Activated T-cell treated with anti-CD3 and anti-CD28 coated beads, Interleukin-2, amount 50 U/mL, for 48 hours (primary cell): ENCODE measurements around the gene ASB2.
A peak's percentile ranks its signal among the peaks of the same experiment; 100 is the strongest.

Experiments
- DNase-seq, 2 experiments: peaks; one replicate each; pipeline ENCODE4 v3.0.0-alpha.2; 2020

The ASB2 gene

DNA sequence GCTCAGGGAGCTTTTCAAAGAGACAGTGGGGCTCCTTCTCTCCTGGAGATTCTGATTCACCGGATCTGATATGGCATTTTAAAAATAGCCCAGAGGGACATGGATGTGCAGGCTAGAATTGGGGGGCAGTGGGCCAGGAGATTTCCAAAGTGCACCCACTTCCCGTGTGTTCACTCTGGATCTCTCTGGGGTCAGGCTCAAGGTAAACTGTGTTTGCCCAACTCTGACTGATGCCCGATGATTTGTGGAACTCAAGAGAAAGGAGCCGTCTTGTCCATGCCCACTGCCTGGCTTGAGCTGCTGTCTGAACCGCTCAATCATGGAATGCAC, 31.3 kb downstream of the ASB2 start:
- no peak for DNase-seq

DNA sequence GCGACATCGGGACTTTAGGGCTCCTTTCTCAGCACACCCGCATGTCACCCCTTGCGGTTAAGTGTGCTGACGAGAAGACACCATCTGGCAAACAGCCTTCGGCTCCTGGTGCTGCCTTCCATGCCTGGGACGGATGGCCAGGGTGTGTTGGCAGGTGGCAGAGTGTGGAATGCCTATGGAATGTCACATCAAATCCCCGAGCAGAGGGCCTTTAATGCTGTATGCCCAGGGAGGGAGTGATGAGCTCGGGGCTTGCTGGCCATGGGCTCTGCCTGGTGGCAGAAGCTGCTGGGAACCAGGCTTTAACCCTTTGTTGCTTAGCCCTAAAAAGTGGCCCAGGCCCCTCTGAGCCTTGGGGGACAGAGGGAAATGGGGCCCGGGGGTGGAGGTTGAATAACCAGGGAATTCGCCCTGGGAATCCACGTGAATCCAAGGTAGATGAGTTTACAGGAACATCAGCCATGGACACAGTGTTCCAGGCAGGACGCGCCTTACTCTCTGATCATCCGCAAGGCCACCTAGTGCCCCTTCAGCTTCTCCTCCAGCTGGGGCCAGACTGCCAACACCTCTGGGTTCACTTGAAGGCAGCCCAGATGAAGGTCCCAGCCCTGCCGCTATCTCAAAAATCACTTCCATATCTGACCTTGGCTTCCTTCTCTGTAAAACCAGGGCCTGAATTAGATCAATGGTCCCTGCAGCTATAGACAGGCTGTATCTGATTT, 31.9 kb downstream of the ASB2 start:
- DNase-seq: no peak

DNA sequence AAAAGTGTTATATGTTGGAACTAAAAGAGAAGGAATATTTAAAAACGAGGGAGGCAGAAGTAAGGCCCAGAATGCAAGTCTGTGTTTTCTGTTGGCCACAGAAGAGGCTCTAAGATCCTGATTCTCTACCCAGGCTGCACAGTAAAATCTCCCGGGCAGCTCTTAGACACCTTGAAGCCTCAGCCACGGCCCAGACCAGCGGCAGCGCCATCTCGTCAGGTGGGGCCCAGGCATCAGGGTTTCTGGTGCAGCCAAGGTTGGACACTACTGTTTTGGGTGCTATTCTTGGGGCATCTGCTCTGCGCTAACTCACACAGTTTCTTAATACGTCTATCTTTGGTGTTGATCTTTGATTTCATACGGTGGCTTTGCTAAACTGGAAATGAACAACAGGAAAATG, 32.4 kb downstream of the ASB2 start:
- no peak for DNase-seq

- no peak for DNase-seq
Observed at GRCh38 chr14:93943052-93943451, 33.3 kb downstream of the ASB2 start.

DNA sequence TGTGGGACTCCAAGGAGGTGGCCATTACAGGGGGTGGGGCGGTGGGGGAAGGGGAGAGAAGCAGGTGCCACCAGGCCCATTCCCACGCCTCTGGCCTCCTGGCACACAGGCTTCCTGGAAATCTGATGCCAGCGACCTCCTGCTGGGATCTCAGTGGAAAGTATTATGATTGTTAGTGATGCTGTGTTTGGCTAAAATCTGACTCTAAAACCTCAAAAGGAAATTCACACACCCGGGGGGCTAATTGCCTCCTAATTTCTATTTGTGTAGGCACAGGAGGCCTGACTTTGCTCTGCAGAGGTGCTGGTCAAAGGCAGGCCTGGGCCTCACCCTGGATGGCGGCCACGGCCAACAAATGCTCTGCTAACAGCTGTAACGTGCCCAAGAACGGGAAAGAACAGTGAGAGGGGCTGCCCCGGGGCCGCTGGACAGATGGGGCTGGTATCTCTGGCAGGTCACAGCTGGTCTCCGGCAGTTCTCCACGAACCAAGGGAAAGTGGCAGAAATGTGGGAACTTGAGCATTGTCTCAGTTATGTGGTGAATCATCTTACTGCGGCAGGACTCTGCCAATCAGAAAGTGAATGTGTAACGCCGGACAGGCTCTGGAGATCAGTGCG, 35.0 kb downstream of the ASB2 start:
- DNase-seq: no peak

DNA sequence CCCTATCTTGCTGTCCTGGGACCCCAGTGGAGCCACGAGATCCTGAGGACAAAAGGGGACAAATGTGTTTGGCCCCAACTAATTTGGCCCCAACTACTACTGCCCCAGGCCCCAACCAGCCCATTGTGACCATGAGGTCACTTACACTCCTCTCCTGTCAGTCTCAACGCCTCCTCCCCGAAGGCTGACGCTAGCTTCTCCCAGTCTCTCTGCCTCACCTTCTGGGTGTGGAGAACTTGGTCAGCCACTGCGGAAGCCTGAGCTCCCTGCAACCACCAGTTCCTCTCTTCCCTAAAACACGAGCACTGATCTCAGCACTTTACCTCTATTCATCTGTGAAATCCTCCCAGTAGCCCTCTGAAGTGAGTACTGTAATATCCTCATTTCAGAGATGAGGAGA, 35.9 kb downstream of the ASB2 start:
- DNase-seq: no peak

DNA sequence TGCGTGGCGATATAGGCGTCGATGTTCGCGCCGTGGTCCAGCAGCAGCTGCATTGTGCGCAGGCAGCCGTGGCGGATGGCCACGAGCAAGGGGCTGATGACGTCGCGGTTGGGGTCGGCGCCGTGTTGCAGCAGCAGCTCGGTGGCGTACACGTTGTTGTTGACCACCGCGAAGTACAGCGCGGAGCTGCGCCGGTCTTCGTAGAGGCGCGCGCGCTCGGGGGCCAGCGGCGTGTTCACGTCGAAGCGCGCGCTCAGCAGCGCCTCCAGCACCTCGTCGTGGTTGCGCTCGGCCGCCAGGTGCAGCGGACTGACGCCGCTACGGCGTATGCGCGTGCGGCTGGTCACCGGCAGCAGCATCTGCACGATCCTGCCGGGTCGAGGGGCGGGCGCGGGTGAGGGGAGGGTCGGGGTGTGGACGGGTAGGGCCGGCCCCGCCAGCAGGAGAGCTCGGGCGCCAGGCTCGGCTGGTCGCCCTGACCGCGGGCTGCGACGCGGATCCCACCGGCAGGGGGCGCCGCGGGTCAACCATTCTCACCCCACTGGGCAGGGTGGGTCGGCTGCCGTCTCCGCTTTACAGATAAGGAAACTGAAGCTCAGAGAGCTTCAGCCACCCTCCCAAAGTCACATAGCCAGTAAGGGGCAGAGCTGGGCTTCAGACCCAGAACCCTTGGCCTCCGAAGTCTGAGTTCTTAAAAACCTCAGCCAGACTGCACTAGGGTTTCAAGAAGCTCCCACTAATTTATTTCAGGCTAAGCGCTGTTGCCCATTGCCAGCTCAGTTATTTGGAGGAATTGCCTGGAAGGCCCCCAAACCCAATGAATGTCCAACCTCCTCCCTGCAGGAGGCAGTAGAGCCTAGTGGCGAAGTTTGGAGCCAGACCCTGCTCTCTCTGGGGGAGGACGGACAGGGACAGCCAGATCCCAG, 36.8 kb downstream of the ASB2 start:
- peak; percentile 98 for DNase-seq

- no peak for DNase-seq
Observed at GRCh38 chr14:93938751-93939303, 37.5 kb downstream of the ASB2 start.

GRCh38 chr14:93937519-93937918, 38.9 kb downstream of the ASB2 start:
- no peak for DNase-seq

DNA sequence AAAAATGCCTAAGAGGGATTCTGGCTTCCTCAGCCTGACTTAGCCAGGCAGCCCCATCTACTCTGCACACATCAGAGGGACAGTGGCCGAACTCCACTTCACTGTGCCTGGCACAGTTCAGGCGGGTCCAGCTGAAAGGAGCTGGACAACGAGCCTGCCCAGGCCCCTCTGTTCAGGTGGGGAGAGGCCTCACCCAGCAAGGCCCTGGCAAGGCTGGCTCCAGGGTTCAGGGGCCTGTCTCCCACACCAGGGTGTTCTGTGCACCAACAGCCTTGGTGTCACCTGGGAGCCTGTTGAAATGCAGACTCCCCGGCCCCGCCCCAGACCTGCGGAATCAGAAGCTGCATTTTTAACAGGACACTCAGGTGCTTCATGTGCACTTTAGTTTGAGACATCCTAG, 39.4 kb downstream of the ASB2 start:
- DNase-seq: no peak

- peak in 1 of 2 experiments; percentile 39 for DNase-seq
Observed at GRCh38 chr14:93936245-93936644, 40.1 kb downstream of the ASB2 start.

DNA sequence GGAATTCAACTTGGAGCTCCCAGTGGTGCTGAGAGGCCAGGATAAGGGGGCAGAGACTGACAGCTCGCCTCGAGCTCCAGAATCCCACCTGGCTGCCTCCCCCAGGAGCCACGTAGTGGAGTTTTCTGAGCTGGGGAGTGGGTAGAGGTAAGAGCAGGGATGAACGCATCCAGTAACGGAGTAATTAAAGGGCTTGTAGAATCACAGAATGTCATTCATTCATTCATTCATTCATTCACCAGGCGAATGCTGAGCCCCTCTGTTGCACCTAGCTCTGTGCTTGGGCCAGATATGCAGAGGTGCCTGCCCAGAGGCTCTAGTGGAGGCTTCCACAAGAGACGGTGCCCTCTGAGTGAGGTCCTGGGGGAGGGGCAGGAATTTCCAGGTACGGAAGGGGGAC, 41.2 kb downstream of the ASB2 start:
- DNase-seq: no peak

DNA sequence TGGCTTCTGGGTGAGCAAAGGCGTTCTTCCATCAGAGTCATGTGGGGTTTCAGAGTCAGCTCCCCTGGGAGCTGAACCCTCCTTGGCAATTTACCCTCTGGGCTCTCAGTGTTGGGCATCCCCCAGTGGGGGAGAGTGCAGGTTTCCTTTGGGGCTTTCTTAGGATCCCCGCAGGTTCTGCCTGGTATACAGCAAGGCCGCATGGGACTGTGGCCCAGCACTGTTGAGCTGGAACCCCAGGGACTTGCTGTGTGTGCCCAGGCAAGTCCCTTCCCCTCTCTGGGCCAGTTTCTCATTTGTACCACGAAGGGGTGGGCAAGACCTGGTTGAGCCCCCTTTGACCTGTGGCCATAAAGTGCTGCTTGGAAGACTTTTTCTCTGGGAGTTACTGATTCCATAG, 43.7 kb downstream of the ASB2 start:
- DNase-seq: no peak

GRCh38 chr14:93930989-93931307, 45.4 kb downstream of the ASB2 start:
- no peak for DNase-seq

DNA sequence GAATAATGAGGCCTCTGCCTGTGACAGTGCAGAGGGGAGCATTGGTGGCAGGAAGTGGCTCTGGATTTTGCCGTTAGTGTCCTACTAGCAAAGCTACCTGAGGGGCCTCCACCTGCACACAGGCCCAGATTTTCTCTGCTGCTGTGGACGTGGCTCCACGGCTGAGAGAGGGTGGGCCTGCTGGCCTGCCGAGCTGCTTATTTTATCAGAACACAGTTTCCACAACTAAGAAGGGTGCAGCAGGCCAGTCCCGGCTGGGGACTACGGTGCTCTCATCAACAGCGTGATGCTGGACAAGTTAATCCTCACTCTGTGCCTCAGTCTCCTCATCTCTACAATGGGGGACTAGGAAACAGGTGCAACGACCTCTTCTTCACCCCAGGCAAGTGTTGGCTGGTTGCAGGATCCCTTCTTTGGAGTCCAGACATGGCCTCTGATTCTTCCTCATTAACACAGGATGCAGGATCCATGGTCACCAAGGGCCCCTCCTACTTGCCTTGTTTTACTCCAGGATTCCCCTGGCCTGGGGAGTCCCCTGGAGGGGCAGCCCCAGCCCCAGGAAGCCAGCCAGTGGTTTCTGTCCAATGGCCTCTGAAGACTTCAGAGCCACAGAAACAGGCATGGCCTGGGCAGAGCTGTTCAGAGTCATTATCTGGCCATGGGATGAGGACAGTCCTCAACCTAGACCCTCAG, 45.9 kb downstream of the ASB2 start:
- DNase-seq: no peak

GRCh38 chr14:93929657-93930056, 46.7 kb downstream of the ASB2 start:
- DNase-seq: no peak

GRCh38 chr14:93929048-93929535, 47.3 kb downstream of the ASB2 start:
- no peak for DNase-seq

DNA sequence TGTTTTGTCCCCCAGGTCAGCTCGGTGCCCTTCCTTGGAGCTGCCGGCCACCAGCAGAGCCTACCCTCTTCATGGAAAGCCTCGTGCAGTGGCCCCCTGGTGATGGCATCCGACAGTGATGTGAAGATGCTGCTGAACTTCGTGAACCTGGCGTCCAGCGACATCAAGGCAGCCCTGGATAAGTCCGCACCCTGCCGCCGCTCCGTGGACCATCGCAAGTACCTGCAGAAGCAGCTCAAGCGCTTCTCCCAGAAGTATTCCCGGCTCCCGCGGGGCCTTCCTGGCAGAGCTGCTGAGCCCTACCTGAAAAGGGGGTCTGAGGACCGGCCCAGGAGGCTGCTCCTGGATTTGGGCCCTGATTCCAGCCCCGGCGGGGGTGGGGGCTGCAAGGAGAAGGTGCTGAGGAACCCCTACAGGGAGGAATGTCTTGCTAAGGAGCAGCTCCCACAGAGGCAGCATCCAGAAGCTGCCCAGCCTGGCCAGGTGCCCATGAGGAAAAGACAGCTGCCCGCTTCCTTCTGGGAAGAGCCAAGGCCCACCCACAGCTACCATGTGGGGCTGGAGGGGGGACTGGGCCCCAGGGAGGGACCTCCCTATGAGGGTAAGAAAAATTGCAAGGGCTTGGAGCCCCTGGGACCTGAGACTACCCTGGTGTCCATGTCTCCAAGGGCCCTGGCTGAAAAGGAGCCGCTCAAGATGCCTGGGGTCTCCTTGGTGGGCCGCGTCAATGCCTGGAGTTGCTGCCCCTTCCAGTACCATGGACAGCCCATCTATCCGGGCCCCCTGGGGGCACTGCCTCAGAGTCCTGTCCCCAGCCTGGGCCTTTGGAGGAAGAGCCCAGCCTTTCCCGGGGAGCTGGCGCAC, 48.0 kb downstream of the ASB2 start:
- no peak for DNase-seq

GRCh38 chr14:93927800-93928145, 48.6 kb downstream of the ASB2 start:
- DNase-seq: no peak

DNA sequence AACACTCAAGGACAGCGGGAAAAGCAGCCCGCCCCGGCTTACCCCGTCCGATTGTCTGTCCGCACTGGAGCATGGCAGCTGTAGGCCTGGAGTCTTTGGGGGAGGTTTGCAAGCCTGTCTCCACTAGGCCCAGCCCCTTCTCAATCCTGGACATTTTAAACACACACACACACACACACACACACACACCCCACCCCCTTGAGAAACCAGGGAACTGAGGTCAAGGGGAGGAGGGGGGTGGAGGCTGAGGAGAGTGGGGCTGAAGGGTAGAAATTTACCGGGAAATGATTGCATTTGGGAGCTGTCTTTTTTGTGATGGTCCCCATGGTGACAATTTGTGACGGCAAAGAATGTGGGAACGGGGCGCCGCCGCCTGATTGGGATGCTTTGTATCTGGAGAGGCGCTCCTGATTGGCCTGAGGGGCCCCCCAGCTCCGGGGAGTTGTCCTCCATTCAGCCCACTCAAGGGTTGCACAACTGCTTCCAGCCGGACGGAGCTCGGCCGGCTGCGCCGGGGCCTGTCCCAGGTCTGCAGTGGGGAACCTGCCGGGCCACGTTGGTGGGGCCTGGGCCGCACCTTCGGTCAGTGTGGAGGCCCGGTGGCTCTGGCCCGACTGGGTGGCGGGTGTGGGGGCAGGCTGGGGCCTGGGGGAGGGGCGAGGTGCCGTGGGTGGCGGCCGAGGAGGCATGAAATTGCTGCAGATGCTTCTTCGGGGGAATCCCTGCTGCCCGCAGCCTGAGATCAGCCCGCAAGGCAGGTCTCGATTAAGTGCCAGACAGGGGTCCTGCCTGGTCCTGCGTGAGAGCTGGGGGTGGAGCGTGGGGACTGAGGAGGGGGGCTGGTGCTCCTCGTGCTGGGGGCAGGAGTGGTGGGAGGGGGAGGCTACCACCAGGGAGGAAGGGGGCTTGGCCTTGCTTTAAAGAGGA, 49.2 kb downstream of the ASB2 start, which contains the start of gene FAM181A:
Gene FAM181A (plus strand): TSS at position 472 of the 927 bp plus-strand sequence. CDS start 942 bp downstream, outside the sequence.
- DNase-seq: no peak
